B cell (primary cell): Measurements from ENCODE around the gene OR2T4. TPM values are rescaled to one million over a fixed set of nuclear protein-coding genes. Genes with fewer than 3 reads are reported as not detected.

Experiments
- ATAC-seq: fragments of 200-7000 bp; cut with Tn5 transposase; one replicate; pipeline ENCODE4 v1.10.0; 2021; ENCODE audit warnings: low read depth, mild to moderate bottlenecking, moderate number of reproducible peaks, moderate library complexity
- CTCF ChIA-PET: fragments of 350-600 bp; sonication (Branson Sonifier 250); formaldehyde crosslinking; loops from one replicate; lab custom pipeline; 2021; ENCODE audit warnings: antibody characterized with exemption, inconsistent platforms; lab: Charles Lee
- POLR2A ChIA-PET: fragments of 350-600 bp; sonication (Branson Sonifier 250); formaldehyde crosslinking; loops from one replicate; lab custom pipeline; 2021; ENCODE audit warnings: antibody characterized with exemption; lab: Charles Lee
- DNase-seq: peaks from one replicate; pipeline ENCODE4 v3.0.0; 2013
- H2AFZ ChIP-seq: 2 replicates; pipeline ENCODE4 v1.6.1; 2012; ENCODE audit warnings: mild to moderate bottlenecking, low read depth, low read length; ENCODE audit not compliant: insufficient read depth, poor library complexity, severe bottlenecking
- H3K27ac ChIP-seq, 2 donors: 1 replicate in 1 of 2; 2 replicates in 1 of 2; pipeline ENCODE4 v1.5.1; 2012 to 2013; ENCODE audit warnings: low read length in 2 of 2, mild to moderate bottlenecking in 2 of 2, moderate library complexity in 1 of 2
- H3K27me3 ChIP-seq, 4 experiments: fragments of 200-600 bp in 1 of 4; sonication (generic) in 1 of 4; replicated peaks in 1 of 4; 1 replicate in 2 of 4; 2 replicates in 2 of 4; pipeline versions ENCODE4 v1.6.1 to v1.7.0; 2013 to 2016; ENCODE audit warnings: low read length in 3 of 4, mild to moderate bottlenecking in 2 of 4, mixed read lengths in 1 of 4, moderate library complexity in 1 of 4; ENCODE audit not compliant: insufficient read depth in 4 of 4, control insufficient read depth in 3 of 4; ENCODE audit errors: control extremely low read depth in 1 of 4
- H3K36me3 ChIP-seq, 2 experiments: replicated peaks in 1 of 2; 1 replicate in 1 of 2; 2 replicates in 1 of 2; pipeline versions ENCODE4 v1.6.1 to v1.7.1; 2013; ENCODE audit warnings: low read length in 1 of 2; ENCODE audit not compliant: insufficient read depth in 2 of 2, control insufficient read depth in 1 of 2; ENCODE audit errors: control extremely low read depth in 1 of 2, extremely low read depth in 1 of 2
- H3K4me1 ChIP-seq, 2 donors: fragments of 200-600 bp in 1 of 2; sonication (generic) in 1 of 2; 1 replicate in 1 of 2; 2 replicates in 1 of 2; pipeline versions ENCODE4 v1.5.1 to v1.6.1; 2013 to 2017; ENCODE audit warnings: low read length in 2 of 2; ENCODE audit not compliant: control insufficient read depth in 2 of 2, insufficient read depth in 2 of 2
- H3K4me2 ChIP-seq: replicated peaks from 2 replicates; pipeline ENCODE3; 2012; ENCODE audit warnings: mild to moderate bottlenecking, low read depth, low read length; ENCODE audit not compliant: poor library complexity, severe bottlenecking
- H3K4me3 ChIP-seq, 5 experiments: fragments of 200-600 bp in 1 of 5; sonication (generic) in 1 of 5; 1 replicate in 3 of 5; 2 replicates in 2 of 5; pipeline versions ENCODE4 v1.5.1 to v1.7.0; 2011 to 2016; ENCODE audit warnings: low read length in 4 of 5, mild to moderate bottlenecking in 4 of 5, low read depth in 2 of 5, control low read depth in 1 of 5, moderate library complexity in 1 of 5; ENCODE audit not compliant: insufficient read depth in 1 of 5; ENCODE audit errors: control extremely low read depth in 1 of 5, extremely low read depth in 1 of 5
- H3K79me2 ChIP-seq: fragments of 200-600 bp; sonication (generic); one replicate; pipeline ENCODE4 v1.6.0; 2016; ENCODE audit warnings: low read length; ENCODE audit not compliant: control insufficient read depth, insufficient read depth
- H3K9ac ChIP-seq: fragments of 200-600 bp; sonication (generic); 2 replicates; pipeline ENCODE4 v1.6.1; 2017; ENCODE audit warnings: mild to moderate bottlenecking, low read length, moderate library complexity
- H3K9me3 ChIP-seq, 3 donors: one replicate each; pipeline versions ENCODE4 v1.6.1 to v1.7.1; 2013; ENCODE audit warnings: low read length in 2 of 3; ENCODE audit not compliant: control insufficient read depth in 2 of 3, insufficient read depth in 1 of 3; ENCODE audit errors: control extremely low read depth in 1 of 3
- H4K20me1 ChIP-seq: 2 replicates; pipeline ENCODE4 v1.6.0; 2012; ENCODE audit warnings: mild to moderate bottlenecking, low read length; ENCODE audit not compliant: insufficient read depth, control insufficient read depth, poor library complexity, severe bottlenecking
- H3K27ac Mint-ChIP-seq: one replicate; pipeline ENCODE4 v1.8.0; 2021; ENCODE audit warnings: mixed read lengths
- H3K27me3 Mint-ChIP-seq: one replicate; pipeline ENCODE4 v1.8.0; 2021; ENCODE audit warnings: mixed read lengths
- H3K4me1 Mint-ChIP-seq: one replicate; pipeline ENCODE4 v1.8.0; 2021; ENCODE audit warnings: mixed read lengths
- H3K4me3 Mint-ChIP-seq: one replicate; pipeline ENCODE4 v1.8.0; 2021; ENCODE audit warnings: mixed read lengths
- H3K9me3 Mint-ChIP-seq: one replicate; pipeline ENCODE4 v1.8.0; 2022; ENCODE audit warnings: mixed read lengths; ENCODE audit not compliant: insufficient read depth
- CTCF ChIP-seq: fragments of 200-600 bp; IDR thresholded peaks from one replicate; pipeline ENCODE4 v1.8.0; 2022; ENCODE audit warnings: antibody characterized with exemption, mild to moderate bottlenecking
- EZH2 ChIP-seq: IDR thresholded peaks from 2 replicates; pipeline ENCODE4 v1.6.1; 2012; ENCODE audit warnings: borderline replicate concordance, low read depth, mild to moderate bottlenecking, moderate library complexity, low read length; ENCODE audit not compliant: insufficient read depth, poor library complexity, severe bottlenecking
- WGBS: methylation state at CpG from one replicate; pipeline ENCODE4 v1.1.5; 2013; ENCODE audit warnings: missing lambda C conversion rate; ENCODE audit not compliant: insufficient coverage; 5-methylcytosine and 5-hydroxymethylcytosine counted together
- intact Hi-C: fragments of 100-400 bp; cut with micrococcal nuclease; formaldehyde crosslinking; loops from one replicate; pipeline ENCODE4 v1.10.0; 2022
- polyA plus RNA-seq: library from polyadenylated mRNA; depleted of rRNA; stranded (reverse); fragments of >200 nt; gene quantifications from 2 replicates; pipeline ENCODE4 v1.2.3, GENCODE V29; 2012
- total RNA-seq, 2 donors: library from RNA; stranded (reverse); fragments of 120-200 nt in 1 of 2; gene quantifications; 1 replicate in 1 of 2; 2 replicates in 1 of 2; pipeline versions ENCODE4 v1.2.3 to v1.2.4, GENCODE V29; 2013 to 2022

OR2T4 gene
- total and polyA plus RNA-seq, 2 donors (not counting 1 experiment from before 2014, with no cell fraction given): not detected

- POLR2A ChIA-PET: no interaction called here
- Histone ChIP-seq H3K27me3 (no peaks in the 10 kb centered on the region), H3K9ac (no peak overlapping the region), H3K36me3 (no peaks in the 10 kb centered on the region), H4K20me1 (no peaks in the 10 kb centered on the region), H3K79me2 (no peaks in the 10 kb centered on the region), H3K4me3 (no peak overlapping the region), H3K4me2 (no peak overlapping the region), H3K27ac (no peak overlapping the region), H3K4me1 (no peaks in the 10 kb centered on the region), H2AFZ (no peak overlapping the region), H3K9me3 (peaks cover 0 to 6% (median 4%) of the 10 kb centered on the region in 3 donors)
- no peak for ATAC-seq
- no peak for DNase-seq
- Mint-ChIP-seq H3K4me1 (no peaks in the 10 kb centered on the region), H3K27me3 (no peaks in the 10 kb centered on the region), H3K9me3 (peaks cover 8% of the 10 kb centered on the region), H3K27ac (no peak overlapping the region), H3K4me3 (no peak overlapping the region)
- CTCF ChIA-PET: no interaction called here
- intact Hi-C loops: no loop called here
- WGBS: 90% methylated on average over 5 of the region's 8 CpGs
- TF ChIP-seq EZH2 (no peak), CTCF (no peak)
Observed at GRCh38 chr1:248406721-248407692, 45.5 kb downstream of the OR2T4 start.

Other genes starting within 250 kb of the OR2T4 start
- gene OR2M5, start 216.5 kb upstream of the OR2T4 start, total RNA-seq: not detected in 2 replicates
- not detected in 2 replicates for gene OR2M5, start 216.5 kb upstream of the OR2T4 start, polyA plus RNA-seq
- gene OR2M2, start 186.8 kb upstream of the OR2T4 start, total RNA-seq: not detected in 2 replicates
- gene OR2M2, start 186.8 kb upstream of the OR2T4 start, polyA plus RNA-seq: not detected in 2 replicates
- gene OR2M3, start 164.4 kb upstream of the OR2T4 start, total RNA-seq: not detected in 2 replicates
- gene OR2M3, start 164.4 kb upstream of the OR2T4 start, polyA plus RNA-seq: not detected in 2 replicates
- not detected in 2 replicates for gene OR2M4, start 130.2 kb upstream of the OR2T4 start, total RNA-seq
- gene OR2M4, start 130.2 kb upstream of the OR2T4 start, polyA plus RNA-seq: 0.01 TPM in 1 of 2 replicates, not detected in the other
- gene OR2T33, start 83.7 kb upstream of the OR2T4 start, total RNA-seq: not detected in 2 replicates
- not detected in 2 replicates for gene OR2T33, start 83.7 kb upstream of the OR2T4 start, polyA plus RNA-seq
- gene OR2T12, start 58.2 kb upstream of the OR2T4 start, total RNA-seq: not detected in 2 replicates
- gene OR2T12, start 58.2 kb upstream of the OR2T4 start, polyA plus RNA-seq: not detected in 2 replicates
- gene OR2M7, start 37.1 kb upstream of the OR2T4 start, total RNA-seq: not detected in 2 replicates
- gene OR2M7, start 37.1 kb upstream of the OR2T4 start, polyA plus RNA-seq: not detected in 2 replicates
- gene OR14C36, start 12.9 kb upstream of the OR2T4 start, total RNA-seq: not detected in 2 replicates
- gene OR14C36, start 12.9 kb upstream of the OR2T4 start, polyA plus RNA-seq: not detected in 2 replicates
- gene OR2T6, start 14.1 kb downstream of the OR2T4 start, total RNA-seq: not detected in 2 replicates
- not detected in 2 replicates for gene OR2T6, start 14.1 kb downstream of the OR2T4 start, polyA plus RNA-seq
- not detected in 2 replicates for gene OR2T1, start 41.4 kb downstream of the OR2T4 start, total RNA-seq
- not detected in 2 replicates for gene OR2T1, start 41.4 kb downstream of the OR2T4 start, polyA plus RNA-seq
- gene OR2T2, start 84.0 kb downstream of the OR2T4 start, total RNA-seq: 3.9 and 4.4 TPM in 2 replicates
- gene OR2T2, start 84.0 kb downstream of the OR2T4 start, polyA plus RNA-seq: 0.19 and 0.48 TPM in 2 replicates
- 1.4 and 1.8 TPM in 2 replicates for gene OR2T3, start 111.7 kb downstream of the OR2T4 start, total RNA-seq
- gene OR2T3, start 111.7 kb downstream of the OR2T4 start, polyA plus RNA-seq: 0.89 and 1.2 TPM in 2 replicates
- 0.44 TPM in 1 of 2 replicates, not detected in the other for gene OR2T5, start 126.9 kb downstream of the OR2T4 start, total RNA-seq
- gene OR2T5, start 126.9 kb downstream of the OR2T4 start, polyA plus RNA-seq: 0.16 TPM in 1 of 2 replicates, not detected in the other
- gene OR2G6, start 146.4 kb downstream of the OR2T4 start, total RNA-seq: 1.7 and 1.8 TPM in 2 replicates
- gene OR2G6, start 146.4 kb downstream of the OR2T4 start, polyA plus RNA-seq: 0.03 and 0.24 TPM in 2 replicates
- gene OR2T29, start 201.1 kb downstream of the OR2T4 start, total RNA-seq: 1.9 and 3.1 TPM in 2 replicates
- 0.40 TPM in 1 of 2 replicates, not detected in the other for gene OR2T29, start 201.1 kb downstream of the OR2T4 start, polyA plus RNA-seq
- gene OR2T34, start 213.1 kb downstream of the OR2T4 start, total RNA-seq: 1.7 and 1.9 TPM in 2 replicates
- 0.28 and 0.89 TPM in 2 replicates for gene OR2T34, start 213.1 kb downstream of the OR2T4 start, polyA plus RNA-seq
- 2.5 and 3.8 TPM in 2 replicates for gene OR2T10, start 236.0 kb downstream of the OR2T4 start, total RNA-seq
- gene OR2T10, start 236.0 kb downstream of the OR2T4 start, polyA plus RNA-seq: 0.27 and 0.74 TPM in 2 replicates